GM18867 (cell line): Measurements from ENCODE around the gene CIART.

Source experiments
- ATAC-seq: cut with Tn5 transposase; IDR thresholded peaks from one replicate; pipeline ENCODE4 v1.9.1; 2021; ENCODE audit warnings: mild to moderate bottlenecking, moderate library complexity; ENCODE audit not compliant: unreplicated experiment

Gene CIART

GRCh38 chr1:150261367-150261766 lies 21.0 kb upstream of the CIART start:
- no peak for ATAC-seq

- ATAC-seq, result no peak
Measured at GRCh38 chr1:150262388-150263320, 19.7 kb upstream of the CIART start.

GRCh38 chr1:150263549-150263948 lies 18.8 kb upstream of the CIART start:
- ATAC-seq, result no peak

GRCh38 chr1:150267896-150268295 lies 14.5 kb upstream of the CIART start:
- no peak for ATAC-seq

- peak; percentile 24 for ATAC-seq
Measured at GRCh38 chr1:150268340-150268704, 14.0 kb upstream of the CIART start.

- ATAC-seq, result peak; percentile 92
Measured at GRCh38 chr1:150268705-150269403, 13.5 kb upstream of the CIART start, which contains the start of gene APH1A. TSS of gene APH1A (minus strand) at chr1:150269016. CDS start at chr1:150268810, 206 bp downstream.

- no peak for ATAC-seq
Measured at GRCh38 chr1:150269451-150269850, 12.9 kb upstream of the CIART start.

GRCh38 chr1:150271291-150271959 lies 10.9 kb upstream of the CIART start:
- ATAC-seq, result no peak

GRCh38 chr1:150273311-150273710 lies 9.0 kb upstream of the CIART start:
- no peak for ATAC-seq

GRCh38 chr1:150280138-150280707 lies 2.1 kb upstream of the CIART start:
- ATAC-seq, result no peak

GRCh38 chr1:150281221-150281757 lies 1.1 kb upstream of the CIART start:
- ATAC-seq, result no peak

- no peak for ATAC-seq
Measured at GRCh38 chr1:150282558-150282958, 204 bp downstream of the CIART start.

GRCh38 chr1:150283260-150283659 lies 906 bp downstream of the CIART start:
- ATAC-seq, result no peak

- ATAC-seq, result no peak
Measured at GRCh38 chr1:150288382-150288781, 6.0 kb downstream of the CIART start.

GRCh38 chr1:150288822-150289221 lies 6.5 kb downstream of the CIART start:
- no peak for ATAC-seq

GRCh38 chr1:150293433-150294253 lies 11.3 kb downstream of the CIART start, which contains the start of gene MRPS21:
TSS of gene MRPS21 (plus strand) at chr1:150293861. CDS start at chr1:150294367, 506 bp downstream.
- peak; percentile 98 for ATAC-seq

GRCh38 chr1:150295476-150295875 lies 13.1 kb downstream of the CIART start:
- ATAC-seq, result no peak

GRCh38 chr1:150299716-150300115 lies 17.4 kb downstream of the CIART start:
- ATAC-seq, result no peak

GRCh38 chr1:150302338-150302737 lies 20.0 kb downstream of the CIART start:
- no peak for ATAC-seq

- ATAC-seq, result no peak
Measured at GRCh38 chr1:150302902-150303301, 20.5 kb downstream of the CIART start.
